HG02588 (cell line): Measurements from ENCODE around the gene CTCFL.

Experiments
- ATAC-seq: cut with Tn5 transposase; IDR thresholded peaks from one replicate; pipeline ENCODE4 v1.9.1; 2021; ENCODE audit warnings: mild to moderate bottlenecking, moderate library complexity; ENCODE audit not compliant: unreplicated experiment

The CTCFL gene

DNA sequence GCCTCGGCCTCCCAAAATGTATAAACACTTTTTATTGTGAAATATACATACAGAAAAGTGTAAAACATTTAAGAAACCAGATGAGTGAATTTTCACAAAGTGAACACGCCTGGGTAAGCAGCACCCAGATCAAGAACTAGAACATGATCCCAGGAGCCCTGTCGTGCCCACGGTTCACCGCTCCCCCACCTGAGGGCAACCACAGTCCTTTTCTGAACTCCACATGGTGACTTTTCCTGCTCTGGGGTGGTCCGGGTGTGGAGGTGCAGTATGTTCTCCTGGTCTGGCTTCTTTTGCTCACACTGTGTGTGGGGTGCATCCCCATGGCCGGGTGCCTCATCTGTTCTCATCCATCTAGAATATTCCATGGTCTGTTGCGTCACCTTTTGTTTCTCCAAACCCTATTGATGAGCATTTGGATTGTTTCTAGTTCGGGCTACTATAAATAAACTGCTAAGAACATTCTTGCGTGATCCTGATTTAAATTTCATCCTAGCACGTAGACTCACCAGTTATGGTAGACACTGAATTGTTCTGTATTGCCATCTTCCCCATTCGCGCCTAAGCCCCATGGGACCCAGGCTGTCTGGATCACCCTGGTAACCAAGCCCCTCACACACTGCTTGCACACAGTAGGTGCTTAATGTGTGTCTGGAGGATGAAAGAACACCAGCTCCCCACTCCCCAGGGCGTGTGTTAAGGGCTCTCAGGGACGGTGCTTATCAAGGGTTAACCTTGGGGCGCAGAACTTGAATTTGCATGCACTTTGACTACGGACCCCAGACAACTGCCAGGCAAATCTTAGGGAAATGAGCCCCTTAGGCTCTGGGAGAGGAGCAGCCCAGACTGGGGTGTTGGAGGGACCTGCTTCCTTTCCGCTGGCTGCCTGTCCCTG lies 56.2 kb downstream of the CTCFL start:
- ATAC-seq = no peak

GRCh38 chr20:57467742-57468141 lies 57.2 kb downstream of the CTCFL start:
- ATAC-seq = no peak

DNA sequence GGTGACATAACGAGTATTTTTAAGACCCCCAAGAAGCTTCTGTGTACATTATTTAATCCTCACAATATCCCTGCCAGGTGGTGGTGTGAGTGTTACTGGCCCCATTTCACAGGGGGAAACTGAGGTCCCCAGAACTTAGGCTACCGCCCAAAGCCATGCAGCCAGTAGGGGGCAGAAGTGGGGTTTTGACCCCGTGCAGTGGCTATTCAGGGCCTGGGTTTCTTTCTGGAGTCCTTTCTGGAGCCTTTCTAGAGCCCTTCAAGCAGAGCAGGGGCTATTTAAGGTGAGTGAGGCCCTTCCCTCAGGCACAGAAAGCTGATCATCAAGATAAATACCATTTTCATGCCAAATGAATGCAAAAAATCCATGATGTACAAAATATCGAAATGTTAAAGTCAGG lies 59.0 kb downstream of the CTCFL start:
- ATAC-seq = no peak

GRCh38 chr20:57465486-57465885 lies 59.5 kb downstream of the CTCFL start:
- ATAC-seq = no peak

DNA sequence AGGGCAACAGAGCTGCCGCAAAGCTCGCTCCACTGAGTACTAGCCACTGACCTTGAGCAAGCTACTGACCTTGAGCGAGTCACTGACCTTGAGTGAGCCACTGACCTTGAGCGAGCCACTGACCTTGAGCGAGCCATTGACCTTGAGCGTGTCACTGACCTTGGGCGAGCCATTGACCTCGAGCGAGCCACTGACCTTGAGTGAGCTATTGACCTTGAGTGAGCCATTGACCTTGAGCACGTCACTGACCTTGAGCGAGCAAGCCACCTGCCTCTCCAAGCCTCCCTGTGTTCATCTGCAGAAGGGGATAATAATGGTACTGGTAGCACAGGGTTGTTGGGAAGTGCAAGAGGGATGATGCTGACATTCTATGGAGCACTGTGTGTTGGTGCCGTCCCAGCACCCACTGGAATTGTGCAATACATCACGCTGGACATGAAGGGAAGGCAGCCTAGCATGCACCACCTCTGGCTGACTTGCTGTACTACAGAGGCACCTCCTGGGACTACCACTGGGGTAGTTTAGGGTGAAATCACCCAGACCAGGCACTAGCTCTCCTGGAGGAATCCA lies 60.2 kb downstream of the CTCFL start:
- ATAC-seq = no peak

GRCh38 chr20:57462781-57463180 lies 62.2 kb downstream of the CTCFL start:
- no peak for ATAC-seq

DNA sequence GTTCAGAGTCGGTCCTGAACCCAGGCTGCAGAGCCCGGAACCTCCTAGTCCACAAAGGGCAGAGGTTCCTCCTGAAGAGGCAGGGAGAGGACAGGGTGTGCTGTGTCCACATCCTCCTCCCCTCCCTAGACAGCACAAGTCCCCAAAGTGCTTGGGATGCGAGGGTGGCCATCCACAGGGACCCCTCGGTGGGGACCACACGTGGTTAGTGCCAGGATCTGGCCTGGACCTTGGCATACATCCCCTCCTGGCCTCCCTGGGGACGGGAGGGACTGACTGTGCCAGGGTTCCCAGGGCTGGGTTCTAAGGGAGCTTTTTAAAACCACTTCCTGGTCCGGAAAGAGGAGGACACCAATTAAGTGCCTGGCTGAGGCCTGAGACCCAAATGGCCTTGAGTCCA lies 63.2 kb downstream of the CTCFL start:
- no peak for ATAC-seq

GRCh38 chr20:57460781-57461465 lies 64.0 kb downstream of the CTCFL start:
- ATAC-seq = no peak

- no peak for ATAC-seq
Measured at GRCh38 chr20:57459897-57460296, 65.0 kb downstream of the CTCFL start.

GRCh38 chr20:57459278-57459677 lies 65.7 kb downstream of the CTCFL start:
- no peak for ATAC-seq

DNA sequence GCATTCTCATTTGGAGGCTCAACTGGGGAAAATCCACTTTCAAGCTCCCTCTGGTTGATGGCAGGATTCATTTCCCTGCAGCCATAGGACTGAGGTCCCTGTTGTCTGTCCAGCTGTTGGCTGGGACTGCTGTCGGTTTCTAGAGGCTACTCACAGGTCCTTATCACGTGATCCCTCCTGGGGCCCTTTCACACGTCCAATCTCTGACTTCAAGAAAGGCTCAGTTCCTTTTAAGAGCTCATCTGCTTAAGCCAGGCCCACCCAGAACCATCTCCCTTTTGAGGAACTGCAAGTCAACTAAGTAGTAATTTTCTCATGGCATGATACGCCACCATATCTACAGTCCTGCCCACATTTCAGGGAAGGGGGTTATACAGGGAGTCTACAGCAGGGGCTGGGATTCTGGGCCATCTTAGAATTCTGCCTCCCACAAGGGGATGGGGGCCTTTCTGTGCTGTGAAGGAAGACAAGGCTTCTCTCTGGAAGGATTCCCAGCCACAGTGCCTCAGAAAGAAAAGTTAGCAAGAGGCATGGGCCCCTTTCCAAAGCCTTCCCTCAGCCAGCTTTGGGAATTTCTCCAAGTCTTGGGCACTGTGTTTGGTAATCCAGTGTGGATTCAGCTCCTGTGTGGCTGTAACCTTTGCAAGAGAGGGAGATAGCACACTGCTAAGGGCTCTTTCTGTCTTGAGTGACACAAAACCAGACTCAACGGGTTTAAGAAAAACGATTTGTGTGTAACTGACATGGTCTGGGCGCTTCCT lies 66.4 kb downstream of the CTCFL start:
- ATAC-seq = no peak

- no peak for ATAC-seq
Measured at GRCh38 chr20:57457243-57458095, 67.5 kb downstream of the CTCFL start.

- no peak for ATAC-seq
Measured at GRCh38 chr20:57456116-57456515, 68.8 kb downstream of the CTCFL start.

DNA sequence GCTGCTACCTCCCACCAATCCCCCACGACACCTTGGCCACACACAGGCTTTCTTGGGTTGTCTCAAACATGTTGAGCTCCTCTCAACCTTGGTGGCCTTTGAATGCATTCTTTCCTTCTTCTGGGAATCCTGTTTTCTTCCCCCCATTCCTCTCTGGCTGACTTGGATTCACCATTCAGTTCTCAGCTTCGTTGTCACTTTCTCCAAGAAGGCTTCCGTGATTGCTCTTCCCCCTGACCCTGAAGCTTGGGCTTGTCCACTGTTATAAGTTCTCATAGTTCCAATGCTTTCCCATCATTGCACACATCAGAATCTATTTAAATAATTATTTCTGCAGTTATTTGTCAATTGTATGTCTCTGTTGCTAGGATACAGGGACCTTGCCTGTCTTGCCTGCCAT lies 69.6 kb downstream of the CTCFL start:
- ATAC-seq = no peak

DNA sequence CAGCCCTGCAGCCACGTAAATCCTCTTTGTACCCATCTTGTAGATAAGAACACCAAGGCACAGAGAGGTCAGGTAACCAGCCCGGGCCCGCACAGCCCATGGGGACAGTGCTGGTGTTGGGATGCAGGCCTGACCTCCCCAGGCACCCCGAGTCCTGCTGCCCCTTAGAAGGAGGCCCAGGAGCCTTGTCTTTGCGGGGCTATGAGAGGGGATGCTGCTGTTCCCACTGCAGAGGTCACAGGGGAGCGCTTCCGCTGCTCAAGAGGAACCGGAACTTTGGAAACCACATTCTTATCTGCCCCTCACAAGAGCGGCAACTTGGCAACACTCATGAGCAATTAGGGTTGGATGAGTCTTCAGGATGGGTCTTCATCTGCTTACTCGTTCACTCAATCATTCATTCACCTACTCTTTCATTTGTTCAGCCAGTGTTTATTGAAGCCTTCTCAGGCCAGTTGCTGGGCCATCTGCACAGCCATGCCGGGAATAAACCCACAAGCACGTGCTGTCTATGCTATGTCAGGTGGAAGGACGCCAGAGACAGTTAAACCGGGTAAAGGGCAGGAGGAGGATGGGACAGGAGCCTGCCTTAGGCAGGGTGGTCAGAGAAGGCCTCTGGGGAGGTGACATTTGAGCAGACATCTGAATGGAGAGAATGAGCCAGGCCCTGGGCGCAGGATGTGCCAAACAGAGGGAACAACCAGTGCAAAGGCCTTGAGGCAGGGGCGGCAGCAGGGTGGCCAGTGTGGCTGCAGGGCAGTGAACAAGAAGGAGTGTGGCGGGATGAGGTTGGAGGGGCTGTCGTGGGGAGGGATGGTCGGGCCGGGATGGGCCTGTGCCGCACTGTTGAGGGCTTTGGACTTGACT lies 72.9 kb downstream of the CTCFL start:
- ATAC-seq = no peak

DNA sequence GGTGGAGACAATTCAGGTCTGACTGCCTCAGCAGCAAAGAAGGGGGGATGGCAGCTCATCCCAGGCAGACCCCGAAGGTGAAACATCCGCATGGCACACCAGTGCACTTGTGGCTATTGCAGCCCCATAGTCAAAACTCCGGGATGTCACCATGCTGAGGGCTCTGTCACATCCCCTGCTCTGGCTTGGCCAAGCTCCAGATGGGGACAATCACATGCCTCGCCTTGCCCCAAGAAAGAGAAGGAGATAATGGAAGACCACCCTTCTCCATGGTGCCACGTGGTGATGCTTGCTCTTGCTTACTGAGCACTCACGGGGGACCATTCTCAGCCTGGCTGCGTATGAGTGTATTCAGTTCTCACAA lies 73.5 kb downstream of the CTCFL start:
- ATAC-seq = no peak

DNA sequence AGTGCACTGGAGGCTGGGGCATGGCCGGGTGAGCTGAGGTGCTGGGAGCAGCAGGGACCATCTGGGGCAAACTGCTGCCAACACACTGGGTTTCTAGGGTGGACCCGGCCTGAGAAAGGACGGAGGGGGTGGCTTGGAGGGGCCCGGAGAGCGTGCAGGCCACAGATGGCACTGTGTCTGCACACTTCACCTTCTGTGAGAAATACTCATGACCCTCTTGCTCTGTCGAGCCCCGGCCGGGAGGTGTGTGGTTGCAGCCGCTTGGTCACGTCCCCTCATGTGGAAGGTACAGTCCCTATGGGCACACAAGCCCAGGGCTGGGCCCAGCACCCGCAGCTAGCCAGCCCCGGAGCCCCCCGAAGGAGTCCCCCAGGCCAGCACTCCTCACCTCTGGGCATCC lies 74.0 kb downstream of the CTCFL start:
- peak; percentile 24 for ATAC-seq

DNA sequence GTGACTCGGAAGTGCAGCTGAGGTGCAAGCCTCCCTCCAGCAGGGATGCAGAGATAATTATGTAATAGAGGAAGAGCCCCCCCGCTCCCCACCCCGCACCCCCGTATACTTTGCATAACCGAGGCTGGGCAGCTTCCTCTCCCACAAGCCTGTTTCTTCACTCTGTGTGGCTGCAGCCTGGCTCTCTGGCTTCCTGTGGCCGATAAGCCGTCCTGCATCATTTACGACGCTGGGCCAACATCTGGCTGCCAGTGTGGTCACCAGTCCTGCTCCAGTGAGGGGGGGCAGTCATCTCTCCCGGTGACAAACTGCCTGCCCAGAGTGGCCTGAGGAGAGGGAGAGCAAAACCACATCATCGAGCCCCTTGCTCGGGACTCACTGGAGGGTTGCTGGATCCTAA lies 74.5 kb downstream of the CTCFL start:
- peak; percentile 74 for ATAC-seq
